Measurements from ENCODE around the gene PEX5L. TPM values are rescaled to one million over a fixed set of nuclear protein-coding genes. Genes with fewer than 3 reads are reported as not detected.

PEX5L gene
- total and polyA plus RNA-seq, 10 of the 15 experiments (the other 5 are each of a cell fraction or from before 2014, with no cell fraction given) = 0.11 to 17.0 (median 0.50) TPM

- no peak for TF ChIP-seq USF1 (IDR thresholded peaks at IDR 0.05; ENCODE audit: borderline replicate concordance, extremely low read length, insufficient read depth, low read depth, low read length)
- TF ChIP-seq RB1 (IDR thresholded peaks at IDR 0.05; ENCODE audit: borderline replicate concordance) = no peak
- no peak for TF ChIP-seq BCL11A (IDR thresholded peaks at IDR 0.05; ENCODE audit: low read depth, low read length)
- TF ChIP-seq RAD21 (IDR thresholded peaks at IDR 0.05; ENCODE audit: insufficient read depth, low read depth, low read length) = no peak
- no peak for TF ChIP-seq NFXL1 (IDR thresholded peaks at IDR 0.05; ENCODE audit: borderline replicate concordance)
- no peak for TF ChIP-seq IKZF1 (conservative IDR thresholded peaks at IDR 0.05)
- no peak for TF ChIP-seq ATF2 (IDR thresholded peaks at IDR 0.05; ENCODE audit: low read length)
- TF ChIP-seq CHD1 (IDR thresholded peaks at IDR 0.05; ENCODE audit: low read depth, low read length) = no peak
- no peak for TF ChIP-seq TCF3 (IDR thresholded peaks at IDR 0.05; ENCODE audit: borderline replicate concordance, insufficient read depth, low read depth, low read length)
- TF ChIP-seq NR2F1 (conservative IDR thresholded peaks at IDR 0.05) = no peak
- no peak for TF ChIP-seq PKNOX1 (IDR thresholded peaks at IDR 0.05)
These were observed 229.1 kb downstream of the PEX5L start (continued) for GRCh38 chr3:179807588-179807987.
